ENCODE results near the gene ERCC2. TPM values are rescaled to one million over a fixed set of nuclear protein-coding genes. Genes with fewer than 3 reads are reported as not detected.

ERCC2 gene
- 19.9 TPM for total RNA-seq

GRCh38 chr19:45370410-45371204 lies at the start of gene ERCC2:
Gene ERCC2, minus strand, starts transcription at chr19:45370573. Its CDS starts 33 bp downstream, at chr19:45370540.

GRCh38 chr19:45406226-45407090 lies 36.1 kb upstream of the ERCC2 start, which contains the start of gene POLR1G:
Gene POLR1G, plus strand, starts transcription at chr19:45406644. Its CDS starts 53 bp downstream, at chr19:45406697.

GRCh38 chr19:45404557-45405434 lies 34.4 kb upstream of the ERCC2 start, which contains the start of gene PPP1R13L:
Gene PPP1R13L, minus strand, starts transcription at chr19:45405069. Its CDS starts 6,751 bp downstream, at chr19:45398318.

GRCh38 chr19:45340232-45340898 lies 30.0 kb downstream of the ERCC2 start, which contains the start of gene KLC3:
Gene KLC3, plus strand, starts transcription at chr19:45340750. Its CDS starts 4,792 bp downstream, at chr19:45345542.

GRCh38 chr19:45322744-45323281 lies 47.6 kb downstream of the ERCC2 start, which contains the start of gene CKM:
Gene CKM, minus strand, starts transcription at chr19:45322875. Its CDS starts 3,162 bp downstream, at chr19:45319713.

Other genes starting within 250 kb of the ERCC2 start
- 0.60 TPM for gene NKPD1, start 209.6 kb downstream of the ERCC2 start, total RNA-seq
- gene TRAPPC6A, start 192.3 kb downstream of the ERCC2 start, total RNA-seq = 13.2 TPM
- gene BLOC1S3, start 191.8 kb downstream of the ERCC2 start, total RNA-seq = 7.8 TPM
- gene EXOC3L2, start 125.2 kb downstream of the ERCC2 start, total RNA-seq = 3.5 TPM
- 35.6 TPM for gene MARK4, start 119.3 kb downstream of the ERCC2 start, total RNA-seq
- 122 TPM for gene CKM, start 47.7 kb downstream of the ERCC2 start, total RNA-seq
- gene KLC3, start 29.8 kb downstream of the ERCC2 start, total RNA-seq = 1.8 TPM
- 6.9 TPM for gene PPP1R13L, start 34.5 kb upstream of the ERCC2 start, total RNA-seq
- 5.7 TPM for gene POLR1G, start 36.1 kb upstream of the ERCC2 start, total RNA-seq
- 74.1 TPM for gene ERCC1, start 53.3 kb upstream of the ERCC2 start, total RNA-seq
- 11.5 TPM for gene FOSB, start 97.4 kb upstream of the ERCC2 start, total RNA-seq
- 29.7 TPM for gene RTN2, start 126.5 kb upstream of the ERCC2 start, total RNA-seq
- gene PPM1N, start 127.9 kb upstream of the ERCC2 start, total RNA-seq = 2.1 TPM
- 35.2 TPM for gene VASP, start 136.9 kb upstream of the ERCC2 start, total RNA-seq
- 4.4 TPM for gene OPA3, start 214.2 kb upstream of the ERCC2 start, total RNA-seq
- gene GPR4, start 231.6 kb upstream of the ERCC2 start, total RNA-seq = 0.71 TPM